Measurements from ENCODE around the gene NDUFS2. TPM values are rescaled to one million over a fixed set of nuclear protein-coding genes. Genes with fewer than 3 reads are reported as not detected.

Gene NDUFS2
- total RNA-seq, 2 experiments from 2014 or later: 85.9 to 97.1 TPM

DNA sequence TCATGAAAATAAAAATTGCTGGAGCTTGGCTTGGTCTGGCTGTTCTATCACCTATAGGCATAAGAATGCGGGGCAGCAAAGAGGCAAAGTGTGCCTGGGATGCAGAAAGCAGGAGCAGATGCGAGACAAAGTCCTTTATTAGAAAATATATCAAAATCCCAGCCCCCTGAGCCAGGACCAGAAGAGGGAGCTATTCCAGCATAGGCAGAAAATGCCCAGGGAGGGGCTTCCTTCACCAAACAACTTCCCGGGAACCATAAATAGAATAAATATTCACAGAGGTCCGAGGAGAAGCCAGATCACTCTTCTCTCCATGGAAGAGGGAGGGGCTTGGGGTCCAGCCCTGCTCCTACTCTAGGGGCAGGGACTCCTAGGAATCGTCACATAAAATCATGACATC is 31.0 kb upstream of the NDUFS2 start:
- TF ChIP-seq, protein P1, sequence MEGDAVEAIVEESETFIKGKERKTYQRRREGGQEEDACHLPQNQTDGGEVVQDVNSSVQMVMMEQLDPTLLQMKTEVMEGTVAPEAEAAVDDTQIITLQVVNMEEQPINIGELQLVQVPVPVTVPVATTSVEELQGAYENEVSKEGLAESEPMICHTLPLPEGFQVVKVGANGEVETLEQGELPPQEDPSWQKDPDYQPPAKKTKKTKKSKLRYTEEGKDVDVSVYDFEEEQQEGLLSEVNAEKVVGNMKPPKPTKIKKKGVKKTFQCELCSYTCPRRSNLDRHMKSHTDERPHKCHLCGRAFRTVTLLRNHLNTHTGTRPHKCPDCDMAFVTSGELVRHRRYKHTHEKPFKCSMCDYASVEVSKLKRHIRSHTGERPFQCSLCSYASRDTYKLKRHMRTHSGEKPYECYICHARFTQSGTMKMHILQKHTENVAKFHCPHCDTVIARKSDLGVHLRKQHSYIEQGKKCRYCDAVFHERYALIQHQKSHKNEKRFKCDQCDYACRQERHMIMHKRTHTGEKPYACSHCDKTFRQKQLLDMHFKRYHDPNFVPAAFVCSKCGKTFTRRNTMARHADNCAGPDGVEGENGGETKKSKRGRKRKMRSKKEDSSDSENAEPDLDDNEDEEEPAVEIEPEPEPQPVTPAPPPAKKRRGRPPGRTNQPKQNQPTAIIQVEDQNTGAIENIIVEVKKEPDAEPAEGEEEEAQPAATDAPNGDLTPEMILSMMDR (IDR thresholded peaks at IDR 0.05): no peak
- H3K4me1 Mint-ChIP-seq (ENCODE audit: low read depth): peaks cover 33% of the 10 kb centered on the region
- H3K4me3 Mint-ChIP-seq: no peak overlapping the region
- ChIA-PET CTCF (interaction anchor here (2.5 kb wide), 1 partner anchor 211 kb away, joined by 8 read pairs; no protein-coding TSS in a partner anchor), POLR2A (interaction anchor here (0.8 to 1.7 kb wide), 4 partner anchors 9 to 44 kb away, joined by 4 to 9 read pairs (median 4); partner anchors contain the start of genes NDUFS2 and USP21)
- no peak overlapping the region for H3K27ac Mint-ChIP-seq
- DNase-seq (no peak), ATAC-seq (no peak)
- peaks cover 27% of the 10 kb centered on the region for H3K36me3 Mint-ChIP-seq (ENCODE audit: low read depth)
- intact Hi-C loops (cut with micrococcal nuclease): no loop called here
- H3K27me3 Mint-ChIP-seq: no peaks in the 10 kb centered on the region
- no peaks in the 10 kb centered on the region for H3K9me3 Mint-ChIP-seq

DNA sequence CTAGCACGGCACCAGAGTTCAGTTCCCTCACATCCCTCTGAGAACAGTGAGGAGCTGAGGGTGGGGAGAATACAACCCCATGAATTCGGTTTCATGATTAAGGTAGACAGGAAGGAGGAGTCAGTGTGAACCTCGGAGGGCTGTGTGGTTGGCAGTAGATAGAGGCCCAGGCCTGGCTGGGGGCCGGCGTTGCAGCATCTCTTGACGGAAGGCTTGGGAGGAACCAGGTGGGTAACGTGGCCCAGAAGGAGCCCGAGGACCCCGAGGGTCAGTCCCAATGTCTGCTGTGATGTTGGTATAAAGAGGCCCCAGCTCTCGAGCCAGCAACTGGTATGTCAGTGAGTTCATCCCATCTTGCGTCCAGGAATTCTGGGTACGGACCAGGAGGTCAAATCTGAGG is 30.5 kb upstream of the NDUFS2 start:
- no peaks in the 10 kb centered on the region for H3K9me3 Mint-ChIP-seq
- no peak overlapping the region for H3K4me3 Mint-ChIP-seq
- POLR2A ChIA-PET: interaction anchor here (0.8 to 1.6 kb wide), 3 partner anchors 8 to 44 kb away, joined by 4 to 9 read pairs (median 4); partner anchors contain the start of gene USP21
- no peak overlapping the region for H3K27ac Mint-ChIP-seq
- H3K4me1 Mint-ChIP-seq (ENCODE audit: low read depth): peaks cover 38% of the 10 kb centered on the region
- intact Hi-C loops (cut with micrococcal nuclease): no loop called here
- DNase-seq (no peak), ATAC-seq (no peak)
- TF ChIP-seq, protein P1 (IDR thresholded peaks at IDR 0.05): no peak
- CTCF ChIA-PET: no interaction called here
- no peaks in the 10 kb centered on the region for H3K27me3 Mint-ChIP-seq
- peaks cover 32% of the 10 kb centered on the region for H3K36me3 Mint-ChIP-seq (ENCODE audit: low read depth)

DNA sequence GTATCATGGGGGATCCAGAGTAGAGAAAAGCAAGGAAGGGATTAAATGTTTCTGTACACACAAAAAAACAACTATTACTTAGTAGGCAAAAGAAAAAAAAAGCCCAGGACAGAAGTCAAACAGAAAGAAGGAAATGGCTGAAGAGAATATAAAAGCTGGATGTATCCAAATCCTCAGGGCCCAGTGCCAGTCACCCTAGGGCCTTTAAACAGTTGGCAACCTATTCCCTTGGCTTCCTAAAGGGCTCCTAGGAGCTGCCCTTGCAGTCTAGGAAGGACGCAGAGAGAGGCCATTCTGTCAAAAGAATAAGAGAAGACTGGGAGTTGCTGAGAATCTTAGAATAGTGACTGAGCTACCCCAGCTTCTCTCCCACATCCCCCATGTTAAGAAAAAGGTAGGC is 29.8 kb upstream of the NDUFS2 start:
- ChIA-PET CTCF (no interaction called here), POLR2A (interaction anchor here (1.2 kb wide), 1 partner anchor 8 kb away, joined by 4 read pairs; no protein-coding TSS in a partner anchor)
- peak overlapping the region; percentile 51 for H3K27ac Mint-ChIP-seq
- DNase-seq (no peak), ATAC-seq (no peak)
- H3K27me3 Mint-ChIP-seq: no peaks in the 10 kb centered on the region
- peaks cover 32% of the 10 kb centered on the region for H3K36me3 Mint-ChIP-seq (ENCODE audit: low read depth)
- H3K4me3 Mint-ChIP-seq: no peak overlapping the region
- TF ChIP-seq, protein P1 (IDR thresholded peaks at IDR 0.05): no peak
- H3K4me1 Mint-ChIP-seq (ENCODE audit: low read depth): peaks cover 34% of the 10 kb centered on the region
- no peaks in the 10 kb centered on the region for H3K9me3 Mint-ChIP-seq
- intact Hi-C loops (cut with micrococcal nuclease): no loop called here

DNA sequence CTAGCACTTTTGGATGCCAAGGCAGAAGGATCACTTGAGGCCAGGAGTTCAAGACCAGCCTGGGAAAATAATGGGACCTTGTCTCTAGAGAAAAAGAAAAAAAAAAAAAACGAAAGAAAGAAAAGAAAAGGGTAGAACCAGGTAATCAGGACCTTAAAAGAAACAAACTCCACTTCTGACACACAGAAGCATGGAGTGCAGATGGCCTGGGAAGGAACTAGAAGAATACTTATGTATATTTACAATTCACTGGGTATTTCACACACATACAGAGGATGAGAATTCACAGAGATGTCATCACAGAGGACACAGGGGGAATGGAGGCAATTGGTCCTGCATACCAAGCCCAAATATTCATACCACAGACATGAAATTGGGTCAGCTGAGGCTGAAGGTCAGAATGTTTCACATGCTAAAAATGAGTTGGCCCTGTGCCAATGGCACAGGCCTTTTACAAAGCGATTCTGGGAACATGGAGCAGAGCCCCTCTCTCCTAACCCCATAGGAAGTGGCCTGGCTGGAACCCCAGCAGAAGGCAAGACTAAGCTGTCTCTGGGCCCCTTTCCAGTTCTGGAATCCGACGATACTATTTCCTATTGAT is 29.3 kb upstream of the NDUFS2 start:
- Mint-ChIP-seq H3K36me3 (ENCODE audit: low read depth) (peaks cover 32% of the 10 kb centered on the region), H3K9me3 (no peaks in the 10 kb centered on the region), H3K4me3 (no peak overlapping the region), H3K27me3 (no peaks in the 10 kb centered on the region), H3K4me1 (ENCODE audit: low read depth) (peaks cover 36% of the 10 kb centered on the region), H3K27ac (peak overlapping the region; percentile 51)
- POLR2A ChIA-PET: no interaction called here
- TF ChIP-seq, protein P1 (IDR thresholded peaks at IDR 0.05): no peak
- intact Hi-C loops (cut with micrococcal nuclease): no loop called here
- CTCF ChIA-PET: no interaction called here
- ATAC-seq: no peak
- no peak for DNase-seq

- ATAC-seq (no peak), DNase-seq (no peak)
- TF ChIP-seq, protein P1 (IDR thresholded peaks at IDR 0.05): no peak
- H3K36me3 Mint-ChIP-seq (ENCODE audit: low read depth): peaks cover 32% of the 10 kb centered on the region
- ChIA-PET CTCF (no interaction called here), POLR2A (no interaction called here)
- no peak overlapping the region for H3K27ac Mint-ChIP-seq
- H3K9me3 Mint-ChIP-seq: no peaks in the 10 kb centered on the region
- intact Hi-C loops (cut with micrococcal nuclease): no loop called here
- H3K4me1 Mint-ChIP-seq (ENCODE audit: low read depth): peaks cover 36% of the 10 kb centered on the region
- no peak overlapping the region for H3K4me3 Mint-ChIP-seq
- H3K27me3 Mint-ChIP-seq: no peaks in the 10 kb centered on the region
These were observed 28.5 kb upstream of the NDUFS2 start for GRCh38 chr1:161173711-161174110.

Measured in activated CD8-positive, alpha-beta T cell treated with anti-CD3 and anti-CD28 coated beads for 36 hours (primary cell).